ENCODE results near the gene GINS1.

GINS1 gene

DNA sequence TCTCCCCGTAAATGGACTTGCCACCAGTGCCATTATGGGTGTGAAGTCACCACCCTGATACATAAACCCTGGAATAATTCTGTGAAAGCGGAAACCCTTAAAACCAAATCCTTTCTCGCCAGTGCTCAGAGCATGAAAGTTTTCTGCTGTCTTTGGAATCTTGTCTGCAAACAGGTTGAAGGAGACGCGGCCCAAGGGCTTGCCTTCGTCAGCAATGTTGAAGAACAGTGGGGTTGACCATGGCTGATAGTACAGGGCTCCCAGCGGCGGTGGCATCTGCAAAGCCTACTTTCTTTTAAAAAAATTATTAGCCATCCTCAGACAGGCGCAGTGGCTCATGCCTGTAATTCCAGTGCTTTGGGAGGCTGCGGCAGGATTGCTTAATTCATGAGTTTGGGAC is 38.9 kb upstream of the GINS1 start:
- Histone ChIP-seq H3K27ac (no peak overlapping the region), H3K36me3 (peaks cover 5% of the 10 kb centered on the region), H3K27me3 (ENCODE audit: insufficient read depth, low read depth, severe bottlenecking) (no peaks in the 10 kb centered on the region), H3K9me3 (ENCODE audit: severe bottlenecking) (no peaks in the 10 kb centered on the region), H3K4me3 (ENCODE audit: low read depth, low read length) (no peak overlapping the region)
- TF ChIP-seq, protein P1, sequence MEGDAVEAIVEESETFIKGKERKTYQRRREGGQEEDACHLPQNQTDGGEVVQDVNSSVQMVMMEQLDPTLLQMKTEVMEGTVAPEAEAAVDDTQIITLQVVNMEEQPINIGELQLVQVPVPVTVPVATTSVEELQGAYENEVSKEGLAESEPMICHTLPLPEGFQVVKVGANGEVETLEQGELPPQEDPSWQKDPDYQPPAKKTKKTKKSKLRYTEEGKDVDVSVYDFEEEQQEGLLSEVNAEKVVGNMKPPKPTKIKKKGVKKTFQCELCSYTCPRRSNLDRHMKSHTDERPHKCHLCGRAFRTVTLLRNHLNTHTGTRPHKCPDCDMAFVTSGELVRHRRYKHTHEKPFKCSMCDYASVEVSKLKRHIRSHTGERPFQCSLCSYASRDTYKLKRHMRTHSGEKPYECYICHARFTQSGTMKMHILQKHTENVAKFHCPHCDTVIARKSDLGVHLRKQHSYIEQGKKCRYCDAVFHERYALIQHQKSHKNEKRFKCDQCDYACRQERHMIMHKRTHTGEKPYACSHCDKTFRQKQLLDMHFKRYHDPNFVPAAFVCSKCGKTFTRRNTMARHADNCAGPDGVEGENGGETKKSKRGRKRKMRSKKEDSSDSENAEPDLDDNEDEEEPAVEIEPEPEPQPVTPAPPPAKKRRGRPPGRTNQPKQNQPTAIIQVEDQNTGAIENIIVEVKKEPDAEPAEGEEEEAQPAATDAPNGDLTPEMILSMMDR (IDR thresholded peaks at IDR 0.05; ENCODE audit: low read depth, low read length) = no peak
- no peak for DNase-seq

DNA sequence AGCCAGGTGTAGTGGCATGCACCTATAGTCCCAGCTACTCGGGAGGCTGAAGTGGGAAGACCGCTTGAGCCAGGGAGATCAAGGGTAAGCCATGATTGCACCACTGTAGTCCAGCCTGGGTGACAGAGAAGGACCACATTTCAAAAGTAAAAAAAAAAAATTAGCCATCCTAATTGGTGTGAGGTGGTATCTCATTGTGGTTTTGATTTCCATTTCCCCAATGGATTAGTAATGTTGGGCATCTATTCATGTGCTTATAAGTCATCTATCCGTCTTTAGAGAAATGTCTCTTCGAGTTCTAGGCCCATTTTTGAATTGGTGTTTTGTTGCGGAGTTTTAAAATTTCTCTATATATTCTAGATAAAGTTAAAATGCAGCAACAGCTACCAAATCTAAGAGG is 38.5 kb upstream of the GINS1 start:
- Histone ChIP-seq H3K27ac (no peak overlapping the region), H3K36me3 (peaks cover 5% of the 10 kb centered on the region), H3K4me3 (ENCODE audit: low read depth, low read length) (no peak overlapping the region), H3K27me3 (ENCODE audit: insufficient read depth, low read depth, severe bottlenecking) (no peaks in the 10 kb centered on the region), H3K9me3 (ENCODE audit: severe bottlenecking) (no peaks in the 10 kb centered on the region)
- TF ChIP-seq, protein P1 (IDR thresholded peaks at IDR 0.05; ENCODE audit: low read depth, low read length) = no peak
- no peak for DNase-seq

DNA sequence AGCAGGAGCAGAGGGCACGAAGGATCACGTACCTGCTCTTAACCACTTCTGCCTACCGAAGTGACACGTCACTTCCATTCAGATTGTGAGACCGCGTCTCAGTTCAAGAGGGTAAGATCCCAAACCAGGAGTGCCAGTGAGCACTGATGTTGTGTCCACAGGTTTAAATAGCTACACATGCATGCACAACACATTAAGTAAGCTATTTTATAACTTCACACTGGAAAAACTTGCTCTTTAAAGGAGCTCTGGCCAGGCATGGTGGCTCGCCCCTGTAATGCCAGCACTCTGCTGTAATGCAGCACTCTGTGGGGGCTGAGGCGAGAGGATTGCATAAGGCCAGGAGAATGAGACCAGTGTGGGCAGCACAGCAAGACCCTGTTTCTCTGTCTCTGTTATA is 37.9 kb upstream of the GINS1 start:
- peaks cover 5% of the 10 kb centered on the region; the same call in 1 of the 2 replicates for H3K36me3 ChIP-seq
- H3K27ac ChIP-seq = no peak overlapping the region
- H3K27me3 ChIP-seq (ENCODE audit: insufficient read depth, low read depth, severe bottlenecking) = no peaks in the 10 kb centered on the region
- H3K9me3 ChIP-seq (ENCODE audit: severe bottlenecking) = no peaks in the 10 kb centered on the region
- DNase-seq = no peak
- TF ChIP-seq, protein P1 (IDR thresholded peaks at IDR 0.05; ENCODE audit: low read depth, low read length) = no peak
- no peak overlapping the region for H3K4me3 ChIP-seq (ENCODE audit: low read depth, low read length)

DNA sequence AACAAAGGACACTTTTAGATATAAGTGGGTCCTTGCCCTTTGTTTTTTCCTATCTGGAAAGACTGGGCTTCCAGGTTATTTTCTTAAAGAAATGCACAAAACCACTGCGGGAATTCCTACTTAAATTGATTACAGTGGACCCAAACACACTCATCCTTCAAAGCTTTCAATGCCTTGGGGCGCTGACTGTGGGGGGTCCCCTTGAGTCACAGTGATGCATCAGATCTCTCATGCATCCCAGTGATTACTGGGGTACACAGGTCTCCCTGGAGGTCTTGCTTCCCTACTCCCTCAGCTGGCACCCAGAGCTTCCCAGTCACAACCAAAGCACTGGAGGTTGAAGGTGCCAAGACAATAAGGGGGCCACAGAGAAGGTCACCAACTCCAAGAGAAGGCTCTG is 37.5 kb upstream of the GINS1 start:
- TF ChIP-seq, protein P1 (IDR thresholded peaks at IDR 0.05; ENCODE audit: low read depth, low read length) = no peak
- Histone ChIP-seq H3K27me3 (ENCODE audit: insufficient read depth, low read depth, severe bottlenecking) (no peaks in the 10 kb centered on the region), H3K36me3 (peaks cover 5% of the 10 kb centered on the region; the same call in 1 of the 2 replicates), H3K27ac (no peak overlapping the region), H3K9me3 (ENCODE audit: severe bottlenecking) (no peaks in the 10 kb centered on the region), H3K4me3 (ENCODE audit: low read depth, low read length) (no peak overlapping the region)
- DNase-seq = no peak

DNA sequence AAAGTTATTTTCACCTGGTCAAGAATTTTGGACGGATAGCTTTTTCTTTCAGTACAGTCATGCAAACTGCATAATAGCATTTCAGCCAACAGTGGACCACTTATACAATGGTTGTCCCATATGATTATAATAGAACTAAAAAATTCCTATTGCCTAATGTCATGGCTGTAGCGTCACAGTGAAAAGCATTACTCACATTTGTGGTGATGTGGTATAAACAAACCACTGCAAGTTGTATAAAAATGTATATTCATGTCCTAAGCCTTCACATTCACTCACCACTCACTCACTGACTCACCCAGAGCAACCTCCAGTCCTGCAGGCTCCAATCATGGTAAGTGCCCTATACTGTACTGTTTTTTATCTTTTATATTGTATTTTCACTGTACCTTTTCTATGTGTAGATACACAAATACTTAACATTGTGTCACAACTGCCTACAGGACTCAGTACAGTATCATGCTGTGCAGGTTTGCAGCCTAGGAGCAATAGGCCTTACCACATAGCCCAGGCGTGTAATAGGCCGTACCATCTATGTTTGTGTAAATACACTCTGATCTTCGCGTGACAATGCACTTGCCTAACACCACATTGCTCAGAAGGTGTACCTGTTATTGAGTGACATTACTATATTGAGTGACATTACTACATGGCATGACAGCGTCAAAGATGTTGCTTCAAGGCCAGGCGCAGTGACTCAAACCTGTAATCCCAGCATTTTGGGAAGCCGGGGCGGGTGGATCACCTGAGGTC is 34.7 kb upstream of the GINS1 start:
- Histone ChIP-seq H3K9me3 (ENCODE audit: severe bottlenecking) (no peaks in the 10 kb centered on the region), H3K27ac (no peak overlapping the region), H3K4me3 (ENCODE audit: low read depth, low read length) (no peak overlapping the region), H3K36me3 (peaks cover 7% of the 10 kb centered on the region; the same call in 1 of the 2 replicates), H3K27me3 (ENCODE audit: insufficient read depth, low read depth, severe bottlenecking) (no peaks in the 10 kb centered on the region)
- TF ChIP-seq, protein P1 (IDR thresholded peaks at IDR 0.05; ENCODE audit: low read depth, low read length) = no peak
- no peak for DNase-seq

DNA sequence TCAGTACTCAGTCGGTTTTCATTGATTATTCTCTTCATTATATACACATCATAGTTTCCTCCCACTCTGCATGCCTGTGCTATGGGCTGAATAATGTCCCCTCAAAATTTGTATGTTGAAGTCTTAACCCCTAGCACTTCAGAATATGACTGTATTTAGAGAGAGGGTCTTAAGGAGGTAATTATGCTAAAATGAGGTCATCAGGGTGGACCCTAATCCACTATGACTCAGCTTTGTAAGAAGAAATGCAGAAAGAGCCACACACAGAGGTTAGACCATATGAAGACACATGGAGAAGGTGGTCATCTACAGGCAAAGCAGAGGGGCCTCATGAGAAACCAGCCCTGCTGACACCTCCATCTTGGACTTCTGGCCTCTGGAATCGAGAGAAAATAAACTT is 32.6 kb upstream of the GINS1 start:
- H3K4me3 ChIP-seq (ENCODE audit: low read depth, low read length) = no peak overlapping the region
- DNase-seq = no peak
- TF ChIP-seq, protein P1 (IDR thresholded peaks at IDR 0.05; ENCODE audit: low read depth, low read length) = no peak
- H3K36me3 ChIP-seq = peaks cover 7% of the 10 kb centered on the region; the same call in 1 of the 2 replicates
- H3K27me3 ChIP-seq (ENCODE audit: insufficient read depth, low read depth, severe bottlenecking) = no peaks in the 10 kb centered on the region
- H3K27ac ChIP-seq = no peak overlapping the region
- H3K9me3 ChIP-seq (ENCODE audit: severe bottlenecking) = no peaks in the 10 kb centered on the region

All from WERI-Rb-1 (cell line).